Stimulated activated naive CD4-positive, alpha-beta T cell treated with Interleukin-2 at 50 U/mL for 16 hours (primary cell): ENCODE measurements around the gene ZNF749.
"Not testable (repeated sequence)": the region's sequence is repeated elsewhere in the genome, so short reads cannot be mapped to it uniquely, and the experiment has no call there.

ENCODE experiments used
- DNase-seq: peaks from one replicate; lab custom pipeline; 2025; lab: John Stamatoyannopoulos, UW

Gene ZNF749

GRCh38 chr19:57466489-57466888 is 31.4 kb downstream of the ZNF749 start:
- DNase-seq: no peak

DNA sequence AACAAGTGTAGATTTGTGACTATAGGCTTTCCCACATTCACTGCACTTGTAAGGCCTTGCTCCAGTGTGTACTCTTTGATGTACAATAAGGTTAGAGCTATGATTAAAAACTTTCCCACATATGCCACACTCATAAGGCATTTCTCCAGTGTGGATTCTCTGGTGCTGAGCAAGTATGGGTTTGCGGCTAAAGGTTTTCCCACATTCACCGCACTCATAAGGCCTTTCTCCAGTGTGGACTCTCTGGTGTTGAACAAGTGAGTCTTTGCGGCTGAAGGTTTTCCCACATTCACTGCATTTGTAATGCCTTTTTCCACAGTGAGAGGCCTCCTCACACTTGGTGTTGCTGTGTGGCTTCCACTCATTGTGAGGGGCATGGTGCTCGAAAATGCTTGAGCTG is 38.5 kb downstream of the ZNF749 start:
- no peak for DNase-seq

- peak; percentile 90 for DNase-seq
Observed at GRCh38 chr19:57477191-57478008, 42.3 kb downstream of the ZNF749 start, which contains the start of gene ZNF772. Gene ZNF772, minus strand, starts transcription at chr19:57477566. Its CDS starts 257 bp downstream, at chr19:57477309.

- DNase-seq: peak; percentile 94
Observed at GRCh38 chr19:57487477-57488298, 52.6 kb downstream of the ZNF749 start, which contains the start of gene ZNF419. Gene ZNF419, plus strand, starts transcription at chr19:57487750. Its CDS starts 201 bp downstream, at chr19:57487951.

- DNase-seq: not testable (repeated sequence)
Observed at GRCh38 chr19:57488299-57488644, 53.1 kb downstream of the ZNF749 start.
